Measurements from ENCODE around the gene LTBP1.
"Not testable (repeated sequence)": the region's sequence is repeated elsewhere in the genome, so short reads cannot be mapped to it uniquely, and the experiment has no call there.

Gene LTBP1

DNA sequence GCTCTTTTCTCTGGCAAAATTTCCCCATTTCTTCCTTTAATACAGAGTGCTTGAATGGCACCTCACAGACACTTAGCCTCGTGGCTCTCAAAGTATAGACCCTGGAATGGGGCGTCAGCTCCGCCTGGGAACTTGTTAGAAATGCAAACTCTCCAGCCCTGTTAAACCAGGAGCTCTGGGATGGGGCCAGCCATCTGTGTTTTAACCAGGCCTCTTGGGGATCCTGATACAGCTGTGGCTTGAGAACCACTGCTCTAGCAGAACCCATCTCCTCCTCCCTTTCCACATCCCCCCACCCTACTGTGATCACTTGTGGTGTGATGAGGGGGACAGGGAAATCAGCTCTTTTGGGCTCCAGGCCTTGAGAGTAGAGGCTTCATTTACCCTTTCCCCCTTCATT, 15.9 kb downstream of the LTBP1 start:
- H3K27ac Mint-ChIP-seq, result no peak overlapping the region
- no peaks in the 10 kb centered on the region for H3K9me3 Mint-ChIP-seq
- no peaks in the 10 kb centered on the region for H3K36me3 Mint-ChIP-seq (ENCODE audit: low read depth)
- no peak overlapping the region for H3K4me3 Mint-ChIP-seq
- DNase-seq (ENCODE audit: low spot score), result no peak
- H3K4me1 Mint-ChIP-seq (ENCODE audit: low read depth), result no peaks in the 10 kb centered on the region
- peaks cover 15% of the 10 kb centered on the region for H3K27me3 Mint-ChIP-seq (ENCODE audit: low read depth)

GRCh38 chr2:32963941-32964340, 17.2 kb downstream of the LTBP1 start:
- Mint-ChIP-seq H3K27ac (no peak overlapping the region), H3K4me1 (ENCODE audit: low read depth) (no peaks in the 10 kb centered on the region), H3K9me3 (no peaks in the 10 kb centered on the region), H3K36me3 (ENCODE audit: low read depth) (no peaks in the 10 kb centered on the region), H3K27me3 (ENCODE audit: low read depth) (peaks cover 15% of the 10 kb centered on the region), H3K4me3 (no peak overlapping the region)
- DNase-seq (ENCODE audit: low spot score), result no peak

DNA sequence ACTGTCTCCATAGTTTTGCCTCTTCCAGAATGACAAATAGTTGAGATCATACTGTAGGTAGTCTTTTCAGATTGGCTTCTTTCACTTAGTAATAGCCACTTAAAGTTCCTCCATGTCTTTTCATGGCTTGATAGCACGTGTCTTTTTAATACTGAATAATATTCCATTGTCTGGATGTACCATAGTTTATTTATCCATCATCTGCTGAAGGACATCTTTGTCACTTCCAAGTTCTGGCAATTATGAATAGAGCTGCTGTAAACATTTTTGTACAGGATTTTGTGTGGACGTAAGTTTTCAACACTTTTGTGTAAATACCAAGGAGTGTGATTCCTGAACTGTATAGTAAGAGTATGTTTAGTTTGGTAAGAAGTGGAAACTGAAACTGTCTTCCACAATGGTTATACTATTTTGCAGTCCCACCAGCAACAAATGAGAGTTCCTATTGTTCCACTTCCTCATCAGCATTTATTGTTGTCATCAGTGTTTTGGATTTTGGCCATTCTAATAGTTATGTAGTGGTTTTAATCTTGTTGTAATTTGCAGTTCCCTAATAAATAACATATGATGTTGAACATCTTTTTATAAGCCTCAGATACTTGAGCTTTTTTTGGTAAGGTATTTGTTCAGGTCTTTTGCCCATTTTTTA, 18.9 kb downstream of the LTBP1 start:
- DNase-seq (ENCODE audit: low spot score), result no peak
- no peaks in the 10 kb centered on the region for H3K4me1 Mint-ChIP-seq (ENCODE audit: low read depth)
- H3K4me3 Mint-ChIP-seq, result no peak overlapping the region
- H3K36me3 Mint-ChIP-seq (ENCODE audit: low read depth), result no peaks in the 10 kb centered on the region
- H3K9me3 Mint-ChIP-seq, result no peaks in the 10 kb centered on the region
- peaks cover 12% of the 10 kb centered on the region for H3K27me3 Mint-ChIP-seq (ENCODE audit: low read depth)
- no peak overlapping the region for H3K27ac Mint-ChIP-seq

GRCh38 chr2:32969444-32970162, 22.9 kb downstream of the LTBP1 start:
- Mint-ChIP-seq H3K36me3 (ENCODE audit: low read depth) (no peaks in the 10 kb centered on the region), H3K27me3 (ENCODE audit: low read depth) (peaks cover 8% of the 10 kb centered on the region), H3K27ac (no peak overlapping the region)

DNA sequence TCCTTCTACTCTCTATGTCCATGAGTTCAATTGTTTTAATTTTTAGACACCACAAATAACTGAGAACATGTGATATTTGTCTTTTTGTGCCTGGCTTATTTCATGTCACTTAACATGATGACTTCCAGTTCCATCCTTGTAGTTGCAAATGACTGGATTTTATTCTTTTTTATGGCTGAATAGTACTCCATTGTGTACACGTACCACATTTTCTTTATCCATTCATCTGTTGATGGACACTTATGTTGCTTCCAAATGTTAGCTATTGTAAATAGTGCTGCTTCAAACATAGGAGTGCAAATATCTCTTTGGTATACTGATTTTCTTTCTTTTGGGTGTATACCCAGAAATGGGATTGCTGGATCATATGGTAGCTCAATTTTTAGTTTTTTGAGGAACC, 27.0 kb downstream of the LTBP1 start:
- not testable (repeated sequence) for H3K9me3 Mint-ChIP-seq; DNase-seq (ENCODE audit: low spot score); H3K27ac Mint-ChIP-seq; H3K4me1 Mint-ChIP-seq (ENCODE audit: low read depth); H3K27me3 Mint-ChIP-seq (ENCODE audit: low read depth); H3K4me3 Mint-ChIP-seq; H3K36me3 Mint-ChIP-seq (ENCODE audit: low read depth)

More at GRCh38 chr2:32969444-32970162, 22.9 kb downstream of the LTBP1 start:
- Mint-ChIP-seq H3K9me3 (no peaks in the 10 kb centered on the region), H3K4me3 (no peak overlapping the region), H3K4me1 (ENCODE audit: low read depth) (no peaks in the 10 kb centered on the region)
- DNase-seq (ENCODE audit: low spot score), result no peak

- H3K4me1 Mint-ChIP-seq (ENCODE audit: low read depth), result no peaks in the 10 kb centered on the region
- no peak overlapping the region for H3K4me3 Mint-ChIP-seq
- no peak for DNase-seq (ENCODE audit: low spot score)
- H3K27ac Mint-ChIP-seq, result no peak overlapping the region
- H3K36me3 Mint-ChIP-seq (ENCODE audit: low read depth), result no peaks in the 10 kb centered on the region
- no peaks in the 10 kb centered on the region for H3K9me3 Mint-ChIP-seq
- peaks cover 4% of the 10 kb centered on the region for H3K27me3 Mint-ChIP-seq (ENCODE audit: low read depth)
Observed at GRCh38 chr2:32976409-32977063, 29.8 kb downstream of the LTBP1 start.

GRCh38 chr2:32977228-32977758, 30.5 kb downstream of the LTBP1 start:
- Mint-ChIP-seq H3K9me3 (no peaks in the 10 kb centered on the region), H3K27me3 (ENCODE audit: low read depth) (peaks cover 8% of the 10 kb centered on the region), H3K4me3 (no peak overlapping the region), H3K36me3 (ENCODE audit: low read depth) (no peaks in the 10 kb centered on the region), H3K27ac (no peak overlapping the region), H3K4me1 (ENCODE audit: low read depth) (no peaks in the 10 kb centered on the region)
- no peak for DNase-seq (ENCODE audit: low spot score)

GRCh38 chr2:32981612-32982011, 34.9 kb downstream of the LTBP1 start:
- Mint-ChIP-seq H3K4me3 (no peak overlapping the region), H3K36me3 (ENCODE audit: low read depth) (no peaks in the 10 kb centered on the region), H3K27ac (no peak overlapping the region), H3K27me3 (ENCODE audit: low read depth) (peaks cover 8% of the 10 kb centered on the region), H3K9me3 (no peaks in the 10 kb centered on the region), H3K4me1 (ENCODE audit: low read depth) (no peaks in the 10 kb centered on the region)
- no peak for DNase-seq (ENCODE audit: low spot score)

DNA sequence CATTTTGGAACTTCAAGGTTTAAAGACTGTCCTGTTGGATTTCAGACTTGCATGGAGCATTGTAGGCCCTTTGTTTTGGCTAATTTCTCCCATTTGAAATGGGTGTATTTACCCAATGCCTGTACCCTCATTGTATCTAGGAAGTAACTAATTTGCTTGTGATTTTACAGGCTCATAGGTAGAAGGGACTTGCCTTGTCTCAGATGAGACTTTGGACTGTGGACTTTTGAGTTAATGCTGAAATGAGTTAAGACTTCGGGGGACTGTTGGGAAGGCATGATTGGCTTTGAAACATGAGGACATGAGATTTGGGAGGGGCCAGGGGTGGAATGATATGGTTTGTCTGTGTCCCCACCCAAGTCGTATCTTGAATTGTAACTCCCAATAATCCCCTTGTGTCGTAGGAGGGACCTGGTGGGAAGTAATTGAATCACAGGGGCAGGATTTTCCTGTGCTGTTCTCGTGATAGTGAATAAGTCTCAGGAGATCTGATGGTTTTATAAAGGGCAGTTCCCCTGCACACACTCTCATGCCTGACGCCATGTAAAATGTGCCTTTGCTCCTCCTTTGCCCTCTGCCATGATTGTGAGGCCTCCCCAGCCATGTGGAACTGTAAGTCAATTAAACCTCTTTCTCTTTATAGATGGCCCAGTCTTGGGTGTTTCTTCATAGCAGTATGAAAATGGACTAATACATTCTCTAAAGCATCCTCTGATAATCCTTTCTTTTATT, 36.6 kb downstream of the LTBP1 start:
- not testable (repeated sequence) for H3K27me3 Mint-ChIP-seq (ENCODE audit: low read depth); H3K27ac Mint-ChIP-seq

GRCh38 chr2:32986480-32986879, 39.7 kb downstream of the LTBP1 start:
- Mint-ChIP-seq H3K4me3 (no peak overlapping the region), H3K27me3 (ENCODE audit: low read depth) (peaks cover 4% of the 10 kb centered on the region), H3K4me1 (ENCODE audit: low read depth) (no peaks in the 10 kb centered on the region), H3K9me3 (no peaks in the 10 kb centered on the region), H3K27ac (no peak overlapping the region), H3K36me3 (ENCODE audit: low read depth) (no peaks in the 10 kb centered on the region)
- no peak for DNase-seq (ENCODE audit: low spot score)

More for the DNA sequence above, 36.6 kb downstream of the LTBP1 start:
- not testable (repeated sequence) for H3K9me3 Mint-ChIP-seq; H3K4me1 Mint-ChIP-seq (ENCODE audit: low read depth); H3K36me3 Mint-ChIP-seq (ENCODE audit: low read depth); DNase-seq (ENCODE audit: low spot score); H3K4me3 Mint-ChIP-seq

DNA sequence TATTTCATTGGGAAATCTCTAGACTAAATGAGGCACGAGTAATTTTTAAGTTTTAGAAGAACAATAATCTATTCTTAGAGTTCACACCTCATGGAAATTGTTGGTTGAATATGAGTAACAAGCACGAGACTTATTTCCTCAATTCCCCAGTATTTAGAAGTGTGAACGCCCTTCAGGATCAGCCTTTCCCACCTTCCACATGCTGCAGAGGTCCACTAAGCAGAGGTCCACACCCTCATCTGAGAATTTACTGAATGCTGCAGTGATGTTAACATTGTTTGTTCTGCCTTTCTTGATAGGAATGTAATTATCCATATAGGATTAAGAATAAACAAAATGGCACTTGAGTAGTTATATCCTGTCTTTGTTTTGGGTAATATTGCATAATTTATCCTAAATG, 41.8 kb downstream of the LTBP1 start:
- no peaks in the 10 kb centered on the region for H3K9me3 Mint-ChIP-seq
- H3K27ac Mint-ChIP-seq, result no peak overlapping the region
- H3K36me3 Mint-ChIP-seq (ENCODE audit: low read depth), result no peaks in the 10 kb centered on the region
- no peaks in the 10 kb centered on the region for H3K4me1 Mint-ChIP-seq (ENCODE audit: low read depth)
- no peak for DNase-seq (ENCODE audit: low spot score)
- no peaks in the 10 kb centered on the region for H3K27me3 Mint-ChIP-seq (ENCODE audit: low read depth)
- H3K4me3 Mint-ChIP-seq, result no peak overlapping the region

DNA sequence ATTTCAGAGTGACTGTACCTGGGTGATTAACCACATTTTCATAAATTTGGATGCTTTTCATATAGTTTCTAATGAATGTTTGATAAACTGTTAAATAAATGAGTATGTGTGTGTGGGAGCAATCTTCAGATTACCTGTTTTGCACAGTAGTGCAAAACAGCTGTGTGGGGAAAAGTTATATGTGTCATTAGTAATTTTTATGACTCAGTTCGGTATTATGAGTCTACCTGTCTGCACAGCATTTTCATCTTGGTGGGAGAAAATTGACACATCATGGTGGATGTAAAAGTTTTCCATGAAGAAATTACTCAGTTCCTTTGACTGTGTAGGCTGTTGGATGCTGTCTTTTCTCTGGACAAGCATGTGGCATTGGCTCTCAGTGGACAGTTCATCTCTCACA, 43.8 kb downstream of the LTBP1 start:
- Mint-ChIP-seq H3K9me3 (no peaks in the 10 kb centered on the region), H3K27me3 (ENCODE audit: low read depth) (no peaks in the 10 kb centered on the region), H3K4me3 (no peak overlapping the region), H3K36me3 (ENCODE audit: low read depth) (no peaks in the 10 kb centered on the region), H3K27ac (no peak overlapping the region), H3K4me1 (ENCODE audit: low read depth) (no peaks in the 10 kb centered on the region)
- no peak for DNase-seq (ENCODE audit: low spot score)

DNA sequence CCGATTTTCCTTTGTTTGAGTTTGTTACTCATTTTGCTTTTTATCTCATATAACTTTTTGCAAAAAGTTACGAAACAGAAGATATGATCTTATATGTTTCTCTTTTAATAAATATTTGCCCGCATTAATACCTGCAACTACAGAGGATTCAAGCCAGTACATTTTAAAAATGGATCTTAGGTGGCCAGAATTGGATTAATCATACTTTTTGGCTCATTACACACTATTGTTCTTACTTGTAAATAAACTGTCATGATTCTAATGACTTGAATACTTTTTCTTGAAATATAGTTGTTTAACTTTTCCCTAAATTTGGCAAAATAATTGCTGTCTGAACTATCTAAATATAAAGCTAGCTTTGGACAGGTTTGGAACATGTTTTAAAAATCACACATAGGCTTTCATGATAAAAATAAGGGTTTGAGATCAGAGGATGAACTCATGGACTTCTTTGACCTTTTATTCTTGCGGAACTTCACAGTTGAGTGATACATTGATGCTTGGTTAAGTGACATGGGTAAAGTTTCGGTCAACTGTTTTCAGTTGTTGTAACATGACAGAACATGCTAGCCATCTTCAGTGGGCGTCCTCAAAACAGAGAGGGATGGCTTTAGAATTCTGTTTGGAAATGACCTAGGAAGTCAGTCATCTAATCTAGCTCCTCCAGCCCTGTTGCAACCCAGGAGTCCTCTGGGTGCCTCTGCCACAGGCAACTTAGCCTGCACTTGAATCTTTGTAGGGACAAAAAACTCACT, 44.5 kb downstream of the LTBP1 start:
- no peaks in the 10 kb centered on the region for H3K27me3 Mint-ChIP-seq (ENCODE audit: low read depth)
- no peaks in the 10 kb centered on the region for H3K4me1 Mint-ChIP-seq (ENCODE audit: low read depth)
- no peak overlapping the region for H3K4me3 Mint-ChIP-seq
- no peaks in the 10 kb centered on the region for H3K36me3 Mint-ChIP-seq (ENCODE audit: low read depth)
- DNase-seq (ENCODE audit: low spot score), result no peak
- no peak overlapping the region for H3K27ac Mint-ChIP-seq
- no peaks in the 10 kb centered on the region for H3K9me3 Mint-ChIP-seq
